ENCODE results near the gene TNIP2. TPM values are rescaled to one million over a fixed set of nuclear protein-coding genes. Genes with fewer than 3 reads are reported as not detected.
"Not testable (repeated sequence)": the region's sequence is repeated elsewhere in the genome, so short reads cannot be mapped to it uniquely, and the experiment has no call there.

TNIP2 gene
- total RNA-seq, 1 experiment from 2014 or later = 27.2 TPM

GRCh38 chr4:2780643-2781042 is 24.5 kb upstream of the TNIP2 start:
- not testable (repeated sequence) for DNase-seq (ENCODE audit: extremely low read depth, low read depth)

GRCh38 chr4:2771264-2771663 is 15.1 kb upstream of the TNIP2 start:
- DNase-seq (ENCODE audit: extremely low read depth, low read depth) = no peak

- no peak for DNase-seq (ENCODE audit: extremely low read depth, low read depth)
These were observed 12.8 kb upstream of the TNIP2 start for GRCh38 chr4:2768921-2769336.

GRCh38 chr4:2768124-2768523 is 12.0 kb upstream of the TNIP2 start:
- DNase-seq (ENCODE audit: extremely low read depth, low read depth) = no peak

- DNase-seq (ENCODE audit: extremely low read depth, low read depth) = no peak
These were observed 11.6 kb upstream of the TNIP2 start for GRCh38 chr4:2767705-2768074.

- DNase-seq (ENCODE audit: extremely low read depth, low read depth) = no peak
These were observed 11.0 kb upstream of the TNIP2 start for GRCh38 chr4:2767046-2767704.

GRCh38 chr4:2765832-2766526 is 9.8 kb upstream of the TNIP2 start:
- DNase-seq (ENCODE audit: extremely low read depth, low read depth) = no peak

- DNase-seq (ENCODE audit: extremely low read depth, low read depth) = no peak
These were observed 7.4 kb upstream of the TNIP2 start for GRCh38 chr4:2763511-2763967.

- DNase-seq (ENCODE audit: extremely low read depth, low read depth) = not testable (repeated sequence)
These were observed 6.6 kb upstream of the TNIP2 start for GRCh38 chr4:2762486-2763370.

- DNase-seq (ENCODE audit: extremely low read depth, low read depth) = no peak
These were observed 5.9 kb upstream of the TNIP2 start for GRCh38 chr4:2762048-2762447.

- DNase-seq (ENCODE audit: extremely low read depth, low read depth) = no peak
These were observed 5.1 kb upstream of the TNIP2 start for GRCh38 chr4:2761035-2761923.

GRCh38 chr4:2757426-2757825 is 1.3 kb upstream of the TNIP2 start:
- no peak for DNase-seq (ENCODE audit: extremely low read depth, low read depth)

GRCh38 chr4:2756691-2757350 is 685 bp upstream of the TNIP2 start:
- DNase-seq (ENCODE audit: extremely low read depth, low read depth) = no peak

GRCh38 chr4:2754848-2755819 is 1.0 kb downstream of the TNIP2 start:
- no peak for DNase-seq (ENCODE audit: extremely low read depth, low read depth)

- DNase-seq (ENCODE audit: extremely low read depth, low read depth) = no peak
These were observed 2.7 kb downstream of the TNIP2 start for GRCh38 chr4:2753436-2753835.

- no peak for DNase-seq (ENCODE audit: extremely low read depth, low read depth)
These were observed 5.2 kb downstream of the TNIP2 start for GRCh38 chr4:2750719-2751605.

GRCh38 chr4:2746891-2747695 is 9.0 kb downstream of the TNIP2 start:
- DNase-seq (ENCODE audit: extremely low read depth, low read depth) = no peak
